Immature natural killer cell (primary cell): ENCODE data around the gene CWF19L2. TPM values are rescaled to one million over a fixed set of nuclear protein-coding genes. Genes with fewer than 3 reads are reported as not detected.
"Not testable (repeated sequence)": the region's sequence is repeated elsewhere in the genome, so short reads cannot be mapped to it uniquely, and the experiment has no call there.

Experiments used
- DNase-seq, 3 donors: peaks; one replicate each; pipeline ENCODE4 v3.0.0; 2022; ENCODE audit warnings: mixed read lengths in 1 of 3
- H3K27ac Mint-ChIP-seq, 6 donors: one replicate each; pipeline ENCODE4 v1.8.0; 2020; ENCODE audit warnings: mixed read lengths in 6 of 6, mild to moderate bottlenecking in 5 of 6, inconsistent platforms in 4 of 6, moderate library complexity in 3 of 6
- H3K27me3 Mint-ChIP-seq, 3 donors: one replicate each; pipeline ENCODE4 v1.8.0; 2020 to 2021; ENCODE audit warnings: low read depth in 3 of 3, mild to moderate bottlenecking in 3 of 3, mixed read lengths in 3 of 3, moderate library complexity in 3 of 3, inconsistent platforms in 1 of 3
- H3K36me3 Mint-ChIP-seq, 3 donors: one replicate each; pipeline ENCODE4 v1.8.0; 2020; ENCODE audit warnings: mixed read lengths in 3 of 3, inconsistent platforms in 2 of 3, mild to moderate bottlenecking in 2 of 3
- H3K4me1 Mint-ChIP-seq, 2 donors: one replicate each; pipeline ENCODE4 v1.8.0; 2020; ENCODE audit warnings: inconsistent platforms in 2 of 2, mild to moderate bottlenecking in 2 of 2, mixed read lengths in 2 of 2, moderate library complexity in 1 of 2
- H3K4me3 Mint-ChIP-seq, 5 donors: one replicate each; pipeline ENCODE4 v1.8.0; 2020; ENCODE audit warnings: mild to moderate bottlenecking in 5 of 5, mixed read lengths in 5 of 5, inconsistent platforms in 3 of 5, moderate library complexity in 3 of 5
- H3K9me3 Mint-ChIP-seq, 6 donors: one replicate each; pipeline ENCODE4 v1.8.0; 2020; ENCODE audit warnings: mild to moderate bottlenecking in 6 of 6, mixed read lengths in 6 of 6, inconsistent platforms in 4 of 6, moderate library complexity in 3 of 6
- polyA plus RNA-seq, 3 donors: library from polyadenylated mRNA; unstranded; fragments of 300-500 nt; fragmentation: Illumina TruSeq; gene quantifications; one replicate each; pipeline ENCODE4 v1.2.3, GENCODE V29; 2021

CWF19L2 gene
- 1 to 10 TPM; 1.4 to 8.8 (median 5.3) TPM for polyA plus RNA-seq

GRCh38 chr11:107457558-107458271, at the start of gene CWF19L2:
Gene CWF19L2 (minus strand): TSS chr11:107457825. CDS start chr11:107457816, 9 bp downstream.
- peak; percentile 90 to 92 (median 91) for DNase-seq
- H3K27ac Mint-ChIP-seq = peak within 1 kb of the TSS; percentile 84 to 95 (median 92)
- peaks cover 0 to 8% (median 8%) of the 10 kb centered on the region in 3 donors for H3K36me3 Mint-ChIP-seq
- peaks cover 26 to 34% of the 10 kb centered on the region in 2 donors for H3K4me1 Mint-ChIP-seq
- H3K9me3 Mint-ChIP-seq = no peaks in the 10 kb centered on the region
- H3K4me3 Mint-ChIP-seq = peak within 1 kb of the TSS; percentile 85 to 97 (median 93)
- H3K27me3 Mint-ChIP-seq = peaks cover 10 to 22% (median 20%) of the 10 kb centered on the region in 3 donors

GRCh38 chr11:107505647-107506225, 48.1 kb upstream of the CWF19L2 start:
- DNase-seq = no peak
- H3K4me3 Mint-ChIP-seq = no peak overlapping the region
- peaks cover 45 to 67% (median 63%) of the 10 kb centered on the region in 3 donors for H3K36me3 Mint-ChIP-seq
- H3K27me3 Mint-ChIP-seq = no peaks in the 10 kb centered on the region
- peaks cover 0 to 2% (median 0%) of the 10 kb centered on the region in 6 donors for H3K9me3 Mint-ChIP-seq
- H3K4me1 Mint-ChIP-seq = no peaks in the 10 kb centered on the region
- peak overlapping the region in 1 of 6 donors; percentile 23 for H3K27ac Mint-ChIP-seq

- no peak for DNase-seq
- peaks cover 0 to 2% (median 0%) of the 10 kb centered on the region in 6 donors for H3K9me3 Mint-ChIP-seq
- peaks cover 41 to 64% (median 64%) of the 10 kb centered on the region in 3 donors for H3K36me3 Mint-ChIP-seq
- no peaks in the 10 kb centered on the region for H3K27me3 Mint-ChIP-seq
- no peak overlapping the region for H3K27ac Mint-ChIP-seq
- no peaks in the 10 kb centered on the region for H3K4me1 Mint-ChIP-seq
- H3K4me3 Mint-ChIP-seq = no peak overlapping the region
Measured at GRCh38 chr11:107504981-107505380, 47.4 kb upstream of the CWF19L2 start.

GRCh38 chr11:107501713-107502112, 44.1 kb upstream of the CWF19L2 start:
- peaks cover 41 to 63% (median 52%) of the 10 kb centered on the region in 3 donors for H3K36me3 Mint-ChIP-seq
- peaks cover 0 to 2% (median 0%) of the 10 kb centered on the region in 6 donors for H3K9me3 Mint-ChIP-seq
- H3K4me1 Mint-ChIP-seq = no peaks in the 10 kb centered on the region
- H3K27me3 Mint-ChIP-seq = peaks cover 0 to 1% (median 0%) of the 10 kb centered on the region in 3 donors
- H3K27ac Mint-ChIP-seq = no peak overlapping the region
- DNase-seq = no peak
- no peak overlapping the region for H3K4me3 Mint-ChIP-seq

GRCh38 chr11:107497371-107497770, 39.7 kb upstream of the CWF19L2 start:
- H3K36me3 Mint-ChIP-seq = peaks cover 12 to 30% (median 21%) of the 10 kb centered on the region in 3 donors
- not testable (repeated sequence) for H3K4me1 Mint-ChIP-seq, H3K4me3 Mint-ChIP-seq, H3K27ac Mint-ChIP-seq, H3K9me3 Mint-ChIP-seq, DNase-seq, H3K27me3 Mint-ChIP-seq

GRCh38 chr11:107496011-107496410, 38.4 kb upstream of the CWF19L2 start:
- Mint-ChIP-seq H3K9me3 (peaks cover 0 to 2% (median 0%) of the 10 kb centered on the region in 6 donors), H3K27ac (no peak overlapping the region), H3K36me3 (peaks cover under 1 to 16% (median 8%) of the 10 kb centered on the region in 3 donors), H3K4me3 (no peak overlapping the region), H3K27me3 (peaks cover 0 to 1% (median 0%) of the 10 kb centered on the region in 3 donors), H3K4me1 (no peaks in the 10 kb centered on the region)
- DNase-seq = no peak

- H3K4me1 Mint-ChIP-seq = no peaks in the 10 kb centered on the region
Measured at GRCh38 chr11:107494055-107494454, 36.4 kb upstream of the CWF19L2 start.

GRCh38 chr11:107493117-107493516, 35.5 kb upstream of the CWF19L2 start:
- Mint-ChIP-seq H3K27me3 (peaks cover 0 to 6% (median 4%) of the 10 kb centered on the region in 3 donors), H3K36me3 (peaks cover 0 to 4% (median 0%) of the 10 kb centered on the region in 3 donors), H3K4me3 (no peak overlapping the region), H3K27ac (no peak overlapping the region), H3K4me1 (no peaks in the 10 kb centered on the region), H3K9me3 (peaks cover 0 to 2% (median 0%) of the 10 kb centered on the region in 6 donors)
- no peak for DNase-seq

More at GRCh38 chr11:107494055-107494454, 36.4 kb upstream of the CWF19L2 start:
- peaks cover 0 to 6% (median 3%) of the 10 kb centered on the region in 3 donors for H3K27me3 Mint-ChIP-seq
- H3K9me3 Mint-ChIP-seq = peaks cover 0 to 2% (median 0%) of the 10 kb centered on the region in 6 donors
- peaks cover 0 to 4% (median 0%) of the 10 kb centered on the region in 3 donors for H3K36me3 Mint-ChIP-seq
- DNase-seq = no peak
- no peak overlapping the region for H3K27ac Mint-ChIP-seq
- no peak overlapping the region for H3K4me3 Mint-ChIP-seq

GRCh38 chr11:107490836-107491235, 33.2 kb upstream of the CWF19L2 start:
- Mint-ChIP-seq H3K27me3 (peaks cover 3 to 5% (median 4%) of the 10 kb centered on the region in 3 donors), H3K36me3 (no peaks in the 10 kb centered on the region), H3K4me1 (no peaks in the 10 kb centered on the region), H3K9me3 (no peaks in the 10 kb centered on the region), H3K27ac (no peak overlapping the region), H3K4me3 (no peak overlapping the region)
- DNase-seq = no peak

GRCh38 chr11:107482234-107482633, 24.6 kb upstream of the CWF19L2 start:
- H3K4me3 Mint-ChIP-seq = no peak overlapping the region
- H3K9me3 Mint-ChIP-seq = peaks cover 0 to 2% (median 0%) of the 10 kb centered on the region in 6 donors
- no peaks in the 10 kb centered on the region for H3K4me1 Mint-ChIP-seq
- no peak for DNase-seq
- no peaks in the 10 kb centered on the region for H3K36me3 Mint-ChIP-seq
- no peak overlapping the region for H3K27ac Mint-ChIP-seq
- H3K27me3 Mint-ChIP-seq = peaks cover 3 to 10% (median 8%) of the 10 kb centered on the region in 3 donors

GRCh38 chr11:107478922-107479321, 21.3 kb upstream of the CWF19L2 start:
- H3K27me3 Mint-ChIP-seq = peaks cover 2 to 16% (median 9%) of the 10 kb centered on the region in 3 donors
- H3K4me3 Mint-ChIP-seq = no peak overlapping the region
- no peak for DNase-seq
- no peaks in the 10 kb centered on the region for H3K36me3 Mint-ChIP-seq
- H3K4me1 Mint-ChIP-seq = no peaks in the 10 kb centered on the region
- H3K9me3 Mint-ChIP-seq = peaks cover 0 to 2% (median 0%) of the 10 kb centered on the region in 6 donors
- no peak overlapping the region for H3K27ac Mint-ChIP-seq

GRCh38 chr11:107477820-107478219, 20.2 kb upstream of the CWF19L2 start:
- Mint-ChIP-seq H3K36me3 (no peaks in the 10 kb centered on the region), H3K4me1 (no peaks in the 10 kb centered on the region), H3K9me3 (no peaks in the 10 kb centered on the region), H3K27me3 (peaks cover 2 to 11% (median 9%) of the 10 kb centered on the region in 3 donors), H3K27ac (no peak overlapping the region), H3K4me3 (no peak overlapping the region)
- DNase-seq = no peak

GRCh38 chr11:107473792-107474191, 16.2 kb upstream of the CWF19L2 start:
- Mint-ChIP-seq H3K4me1 (no peaks in the 10 kb centered on the region), H3K4me3 (no peak overlapping the region), H3K27me3 (peaks cover 2 to 20% (median 6%) of the 10 kb centered on the region in 3 donors), H3K9me3 (no peaks in the 10 kb centered on the region), H3K27ac (no peak overlapping the region), H3K36me3 (no peaks in the 10 kb centered on the region)
- no peak for DNase-seq

GRCh38 chr11:107472966-107473365, 15.3 kb upstream of the CWF19L2 start:
- H3K36me3 Mint-ChIP-seq = no peaks in the 10 kb centered on the region
- peaks cover 2 to 20% (median 10%) of the 10 kb centered on the region in 3 donors for H3K27me3 Mint-ChIP-seq
- H3K4me3 Mint-ChIP-seq = no peak overlapping the region

More at GRCh38 chr11:107472966-107473365, 15.3 kb upstream of the CWF19L2 start:
- no peaks in the 10 kb centered on the region for H3K4me1 Mint-ChIP-seq
- no peak overlapping the region for H3K27ac Mint-ChIP-seq
- DNase-seq = no peak
- H3K9me3 Mint-ChIP-seq = no peaks in the 10 kb centered on the region
